ENCODE data around the gene PAMR1.

The PAMR1 gene

DNA sequence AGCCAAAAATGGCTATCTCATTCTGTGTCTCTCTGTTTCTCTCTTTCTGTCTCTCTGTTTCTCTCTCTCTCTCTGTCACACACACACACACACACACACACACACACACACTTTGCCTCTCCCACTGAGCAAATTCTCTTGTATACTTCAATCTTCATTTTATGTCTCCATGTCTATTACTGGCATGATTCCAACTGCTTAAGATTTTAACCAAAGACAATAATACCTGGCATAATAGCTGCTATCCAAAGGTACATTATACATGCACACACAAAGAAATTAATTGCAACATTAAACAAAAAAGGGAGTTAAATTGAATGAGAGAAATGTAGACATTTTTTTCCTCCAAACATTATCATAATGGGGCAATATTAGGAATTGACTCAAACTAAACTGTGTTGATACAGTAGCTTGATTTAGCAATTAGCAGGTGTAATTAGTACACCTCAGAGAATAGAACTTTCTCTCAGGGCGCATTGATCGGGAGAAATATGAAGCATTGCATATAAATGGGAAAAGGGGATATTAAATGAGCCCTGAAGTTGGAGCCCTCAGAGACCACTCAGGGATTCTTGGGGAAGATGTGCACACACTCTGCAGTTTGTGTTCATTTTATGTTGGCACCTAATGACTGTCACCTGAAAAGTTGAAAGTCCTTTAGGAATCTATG, 88.7 kb downstream of the PAMR1 start:
- FAIRE-seq = no peak

DNA sequence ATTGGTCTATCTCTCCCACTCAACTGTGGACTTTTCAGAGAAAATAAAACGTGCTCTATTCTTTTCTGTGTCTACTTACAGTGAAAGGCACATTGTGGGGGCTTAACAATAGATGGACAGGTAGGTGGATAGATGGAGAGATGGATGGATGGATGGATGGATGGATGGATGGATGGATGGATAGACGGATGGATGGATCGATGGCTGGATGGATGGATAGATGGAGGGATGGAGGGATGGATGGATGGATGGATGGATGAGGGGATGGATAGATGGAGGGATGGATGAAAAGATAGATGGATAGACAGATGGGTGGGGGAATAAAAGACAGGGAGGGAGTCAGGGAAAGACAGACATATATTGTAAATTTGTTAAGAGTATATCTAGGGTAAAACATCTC, 91.8 kb downstream of the PAMR1 start:
- no peak for FAIRE-seq

DNA sequence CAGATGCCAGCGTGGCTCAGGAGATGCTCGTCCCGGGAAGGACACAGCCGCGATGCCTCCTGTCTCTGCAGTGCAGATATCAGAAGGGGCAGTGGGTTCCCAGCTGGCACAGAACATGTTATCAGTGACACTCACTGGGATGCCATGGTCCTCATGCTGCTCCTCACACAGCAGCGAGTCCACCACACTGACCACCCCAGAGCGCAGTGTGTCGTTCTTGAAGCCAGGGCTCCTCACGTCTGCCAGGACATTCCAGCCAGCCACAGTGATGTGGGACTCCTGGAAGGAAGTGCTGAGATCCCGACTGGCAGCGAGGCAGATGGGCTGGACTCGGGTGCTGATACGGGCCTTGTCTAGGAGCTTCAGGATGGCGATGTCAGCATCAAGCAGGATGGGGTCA, 93.0 kb downstream of the PAMR1 start:
- FAIRE-seq = no peak

DNA sequence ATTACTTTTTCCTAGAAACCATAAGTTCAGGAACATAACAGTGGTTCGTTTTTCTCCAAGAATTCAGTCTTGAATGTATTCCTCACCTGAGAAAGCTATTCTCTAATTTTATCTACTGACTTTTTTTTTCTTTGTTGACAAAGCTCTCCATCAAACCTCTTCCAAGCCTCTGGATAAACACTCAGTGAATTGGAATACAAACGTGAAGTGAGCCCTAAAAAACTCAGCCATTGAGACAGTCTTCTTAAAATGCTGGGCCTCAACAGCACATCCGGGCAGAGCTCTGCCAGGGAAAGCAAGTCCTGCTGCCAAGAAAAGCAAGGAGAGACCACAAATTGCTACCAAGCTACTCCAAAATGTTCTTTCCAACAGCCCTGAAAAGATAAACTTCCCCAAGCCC, 98.3 kb downstream of the PAMR1 start:
- no peak for FAIRE-seq

DNA sequence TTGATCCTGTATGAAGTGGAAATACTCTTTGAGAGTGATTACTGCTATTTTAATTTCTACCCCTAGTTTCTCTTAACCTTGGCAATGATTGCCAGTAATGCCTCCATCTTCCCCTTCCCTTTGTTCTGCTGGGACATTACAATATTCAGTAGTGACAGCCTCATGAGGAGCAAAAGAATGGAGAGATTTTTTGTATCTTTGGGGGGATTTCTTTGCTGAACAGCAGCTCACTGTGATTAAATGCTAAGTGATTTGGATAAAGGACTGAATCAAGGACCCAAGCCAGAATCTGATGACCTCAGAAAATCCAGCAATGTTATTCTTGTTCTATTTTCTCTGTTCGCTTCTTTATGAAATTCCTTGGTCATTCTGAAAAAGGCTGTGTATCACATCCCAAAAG, 99.1 kb downstream of the PAMR1 start:
- FAIRE-seq = no peak

DNA sequence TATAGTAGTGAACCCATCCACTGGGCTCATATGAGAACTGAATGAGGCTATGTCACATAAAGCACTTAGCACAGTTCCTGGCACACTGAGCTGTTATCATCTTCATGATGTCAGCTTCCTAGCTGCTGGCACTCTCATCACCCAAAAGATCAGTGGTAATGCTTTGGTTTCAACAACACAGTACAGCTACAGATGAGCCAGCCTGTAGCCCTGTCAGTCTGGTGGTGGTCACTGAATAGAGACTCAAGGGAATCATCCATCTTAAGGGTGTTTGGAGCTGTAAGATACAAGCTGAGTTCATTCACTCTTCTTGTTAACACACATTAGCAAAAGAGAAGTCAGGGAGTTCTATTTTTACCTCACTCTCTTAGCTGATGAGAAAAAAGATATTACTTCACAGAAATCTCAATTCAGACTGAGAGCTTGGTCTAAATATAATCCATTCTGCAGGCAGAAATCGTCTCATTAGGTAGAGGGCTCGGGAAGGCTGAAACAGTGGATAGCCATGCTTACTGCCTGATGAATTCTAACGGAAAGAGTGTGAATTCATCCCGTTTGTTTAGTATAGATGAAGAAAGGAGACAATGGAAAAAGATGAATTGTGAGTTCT, 99.7 kb downstream of the PAMR1 start:
- no peak for FAIRE-seq

DNA sequence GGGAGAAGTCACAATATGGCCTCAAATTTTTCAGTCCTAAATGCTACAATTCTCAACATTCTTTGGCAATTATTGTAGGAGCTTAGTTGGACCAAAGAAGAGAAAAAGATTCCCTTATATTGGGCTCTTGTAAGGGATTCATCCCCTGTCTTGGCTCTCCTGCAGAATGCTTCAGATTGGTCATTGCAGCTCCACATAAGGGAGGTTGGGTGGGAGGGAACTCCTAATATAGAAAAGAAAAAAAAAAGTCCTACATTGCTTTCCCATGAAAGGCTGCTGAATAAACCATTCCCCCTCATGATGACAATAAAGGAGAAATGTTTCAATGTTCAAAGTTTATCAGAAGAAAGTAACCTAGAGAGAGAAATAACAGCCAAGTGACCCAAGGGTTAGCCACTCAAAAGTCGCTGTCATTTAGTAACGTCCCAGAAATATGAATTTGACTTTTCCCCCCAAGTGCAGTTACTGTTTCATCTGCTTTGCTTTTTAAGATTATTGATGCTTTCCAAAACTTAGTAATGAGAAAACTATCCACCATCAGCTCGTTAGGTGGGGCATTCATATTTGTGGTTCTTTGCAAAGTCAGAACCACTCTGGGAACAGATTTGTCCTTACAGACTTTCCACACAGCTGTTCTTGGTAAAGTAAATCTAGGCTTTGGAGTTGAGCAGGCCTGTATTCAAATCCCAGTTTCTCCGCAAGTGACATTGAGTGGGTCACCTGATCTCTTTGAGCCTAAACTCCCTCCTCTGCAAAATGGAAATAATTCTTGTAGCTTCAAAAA, 101.1 kb downstream of the PAMR1 start:
- no peak for FAIRE-seq

DNA sequence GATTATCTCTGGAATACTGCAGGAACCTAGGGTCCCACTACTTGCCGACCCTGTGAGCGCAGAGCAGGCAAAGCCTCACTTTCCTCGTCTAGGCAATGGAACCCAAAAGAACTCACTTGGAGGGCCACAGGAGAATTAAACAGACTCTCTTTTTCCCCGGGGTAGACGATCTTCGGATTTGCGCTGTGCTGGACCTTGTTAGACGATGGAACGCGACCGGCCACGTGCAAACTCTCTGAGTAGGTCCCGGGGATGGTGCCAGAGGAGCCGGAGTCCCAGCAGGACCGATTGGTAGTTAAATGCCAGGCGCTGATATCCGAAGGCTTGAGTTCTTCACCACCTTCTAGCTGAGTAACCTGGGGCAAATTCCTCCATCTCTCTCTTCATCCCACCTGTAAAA, 105.0 kb downstream of the PAMR1 start:
- FAIRE-seq = no peak

DNA sequence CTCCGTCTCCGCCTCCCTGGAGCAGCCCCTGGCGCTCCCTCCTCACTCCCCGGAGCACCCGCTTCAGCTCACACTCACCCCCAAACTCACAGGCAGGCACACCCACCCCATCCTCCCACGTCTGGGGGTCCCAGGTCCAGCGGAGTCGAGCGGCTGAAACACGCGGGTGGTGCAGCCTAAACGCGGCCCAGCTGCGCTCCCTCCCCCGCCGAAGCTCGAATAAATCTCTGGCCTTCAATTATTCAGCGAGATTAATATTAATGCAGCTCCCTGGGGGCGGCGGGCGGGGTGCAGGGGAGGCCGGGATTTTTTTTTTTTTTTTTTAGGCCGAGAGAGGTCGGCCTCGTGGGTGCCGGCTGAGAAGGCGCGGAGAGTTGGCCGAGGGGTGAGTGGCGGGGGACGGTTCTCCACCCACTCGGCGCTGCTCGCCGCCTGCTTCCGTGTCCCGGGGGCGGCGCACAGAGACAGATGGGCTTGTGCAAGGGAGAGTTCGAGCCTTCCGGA, 105.5 kb downstream of the PAMR1 start:
- FAIRE-seq = no peak

DNA sequence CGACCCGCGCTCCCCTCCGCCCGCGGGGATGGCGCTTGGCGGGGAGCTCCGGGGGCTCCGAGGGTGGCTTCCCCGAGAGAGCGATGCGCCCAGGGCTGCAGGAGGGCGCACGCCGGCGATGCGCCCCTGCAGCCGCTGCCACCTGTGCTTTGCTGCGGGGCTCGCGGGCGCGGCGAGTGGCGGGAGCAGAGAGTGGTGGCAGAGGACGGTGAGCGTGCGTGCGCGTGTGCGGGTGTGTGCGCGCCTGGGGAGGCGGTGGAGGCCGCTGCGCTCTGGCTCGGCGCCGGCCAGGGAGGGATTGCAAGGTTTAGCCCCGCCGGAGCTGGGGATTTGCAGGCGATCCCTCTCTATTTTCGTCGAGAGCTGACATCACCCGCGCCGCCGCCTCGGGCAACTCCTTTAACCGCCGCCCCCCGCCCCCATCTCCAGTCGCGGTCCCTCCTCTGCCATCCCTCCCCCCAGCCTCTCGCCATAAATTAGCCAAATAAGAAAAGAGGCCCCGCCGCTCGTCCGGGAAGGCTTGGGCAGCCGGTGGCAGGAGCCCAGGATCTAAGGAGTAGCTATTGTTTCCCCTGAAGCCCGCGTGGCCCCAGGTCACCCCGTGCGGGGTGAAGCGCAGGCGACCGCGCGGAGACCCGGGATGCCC, 106.1 kb downstream of the PAMR1 start, which contains the start of gene SLC1A2:
Gene SLC1A2 (minus strand): TSS at position 375 of the 646 bp plus-strand sequence. CDS start 592 bp downstream, outside the sequence.
- no peak for FAIRE-seq

DNA sequence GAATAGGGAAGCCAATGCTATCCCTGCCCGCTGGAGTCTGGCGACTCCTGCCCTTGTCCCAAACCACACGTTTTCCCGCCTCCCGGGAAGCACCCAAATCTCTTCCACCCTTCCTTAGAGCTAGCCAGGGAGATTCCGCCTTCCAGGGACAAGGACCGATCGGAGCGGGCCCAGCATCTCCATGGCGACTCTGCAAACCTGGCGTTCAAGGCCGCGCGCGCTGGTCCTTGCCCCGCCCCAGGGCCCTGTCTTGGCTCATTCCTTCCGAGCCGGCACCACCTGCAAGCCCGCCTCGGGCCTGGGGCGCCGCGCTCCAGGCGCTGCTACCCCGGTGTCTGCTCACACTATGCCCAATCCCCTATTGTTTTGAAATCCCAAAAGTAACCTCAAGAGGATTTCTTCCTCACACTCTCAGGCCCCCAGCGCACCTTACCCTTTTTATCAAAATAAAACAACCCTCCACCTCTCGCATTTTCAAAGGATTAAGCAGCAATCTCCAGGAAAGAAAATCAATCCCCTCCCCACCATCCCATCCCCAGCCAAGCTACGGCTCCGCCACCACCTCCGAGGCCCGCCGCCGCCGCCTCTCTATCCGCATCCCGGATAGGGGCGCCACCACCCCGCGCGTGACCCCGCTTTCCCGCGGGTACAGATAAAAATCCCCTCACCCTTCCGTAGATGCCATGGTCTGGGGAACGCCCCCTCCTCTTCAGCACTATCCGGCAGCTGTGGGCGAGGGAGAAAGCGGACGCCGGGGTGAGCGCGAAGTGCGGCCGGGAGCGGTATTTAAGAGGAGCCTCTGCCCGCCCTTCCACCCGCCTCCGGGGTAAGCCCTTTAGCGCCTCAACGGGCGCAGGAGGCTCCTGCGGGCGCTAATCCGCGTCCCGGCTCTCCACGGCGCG, 106.9 kb downstream of the PAMR1 start:
- no peak for FAIRE-seq

DNA sequence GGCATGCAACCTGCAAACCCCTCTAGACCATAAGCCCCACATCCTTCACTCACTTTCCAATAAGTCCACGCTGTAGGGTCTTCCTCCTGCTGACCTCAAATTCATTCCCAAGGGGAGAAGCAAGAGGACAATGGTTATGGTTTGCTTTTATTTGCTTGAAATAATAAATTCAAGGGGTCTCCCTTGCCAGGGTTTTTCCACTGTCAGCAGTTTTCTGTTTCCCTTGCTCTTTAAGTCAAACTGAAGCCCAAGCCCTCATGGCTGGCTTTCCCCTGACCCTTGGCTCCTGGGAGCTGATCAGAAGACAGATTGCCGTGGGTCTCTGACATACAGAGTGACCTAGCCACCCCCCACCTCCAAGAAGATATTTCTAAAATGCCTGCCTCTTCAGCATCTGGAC, 109.9 kb downstream of the PAMR1 start:
- no peak for FAIRE-seq

DNA sequence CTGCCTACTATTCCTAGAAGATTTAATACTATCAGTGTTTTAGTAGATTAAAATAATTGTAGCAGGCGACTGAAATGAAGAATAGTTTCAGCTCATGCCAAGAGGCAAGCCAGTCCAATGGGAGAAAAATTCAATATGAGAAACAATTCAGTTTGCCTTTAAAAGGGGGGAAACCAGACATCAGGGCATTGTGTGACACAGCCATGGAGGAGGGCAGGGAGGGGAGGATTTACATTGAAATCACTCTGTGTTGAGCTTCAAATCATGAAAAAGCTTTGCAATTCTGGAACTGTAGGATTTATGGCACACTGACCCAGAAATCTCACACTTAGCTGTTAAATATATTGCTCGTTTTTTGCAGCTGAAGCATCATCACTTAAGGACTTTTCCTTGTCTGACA, 110.6 kb downstream of the PAMR1 start:
- FAIRE-seq = no peak

DNA sequence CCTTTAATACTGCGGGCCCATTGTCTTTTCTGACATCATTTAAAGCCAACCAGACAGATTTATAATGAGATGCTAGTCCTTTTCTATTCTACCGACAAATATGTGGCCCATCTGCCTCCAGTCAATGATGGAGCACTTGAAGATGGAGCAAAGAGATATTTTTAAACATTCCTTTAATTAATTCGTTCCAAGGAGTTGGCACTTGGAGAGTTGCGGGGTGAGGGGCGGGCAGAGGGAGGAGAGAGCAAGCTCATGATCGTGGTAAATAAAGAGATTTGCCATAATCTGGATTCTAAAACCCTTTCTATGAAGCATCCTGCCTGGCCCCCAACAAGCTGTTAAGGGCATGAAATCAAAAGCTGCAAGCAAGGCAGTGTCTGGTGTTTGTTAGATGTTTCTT, 111.1 kb downstream of the PAMR1 start:
- FAIRE-seq = no peak

DNA sequence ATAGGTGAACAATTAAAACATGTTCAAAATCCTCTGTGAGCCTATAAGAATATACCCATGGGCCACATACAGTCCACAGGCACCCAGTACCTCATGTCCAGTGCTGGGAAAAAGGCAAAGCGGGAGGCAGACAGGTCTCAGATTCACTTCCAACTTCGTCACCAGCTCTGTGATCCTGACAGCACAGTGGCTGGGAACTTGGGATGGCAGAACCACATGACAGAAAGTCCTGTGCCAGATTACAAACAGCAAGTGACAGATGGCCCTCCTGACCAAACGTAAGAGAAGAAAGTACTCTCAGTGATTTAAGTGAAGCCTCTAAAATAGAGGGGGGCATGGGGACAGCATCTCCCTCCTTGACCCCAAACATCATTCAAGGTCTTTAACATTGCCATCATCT, 111.8 kb downstream of the PAMR1 start:
- no peak for FAIRE-seq

DNA sequence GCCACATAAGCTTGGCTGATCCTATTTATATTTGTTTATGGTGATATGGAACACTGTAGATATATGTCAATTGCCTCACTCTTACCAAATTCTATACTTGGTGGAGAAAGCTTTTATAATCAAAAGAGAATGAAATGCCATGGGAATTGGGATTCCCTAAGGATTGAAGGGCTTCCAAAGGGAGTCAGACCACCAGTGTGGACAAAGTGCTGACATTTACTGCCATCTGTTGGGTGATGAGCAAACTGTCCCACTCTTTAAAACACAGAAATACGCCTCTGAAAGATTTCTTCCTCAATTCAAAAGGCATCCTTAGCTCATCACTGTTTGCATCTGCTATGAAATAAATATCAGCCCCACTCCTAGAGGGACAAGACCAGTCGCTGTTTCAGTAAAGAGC, 113.1 kb downstream of the PAMR1 start:
- FAIRE-seq = no peak

DNA sequence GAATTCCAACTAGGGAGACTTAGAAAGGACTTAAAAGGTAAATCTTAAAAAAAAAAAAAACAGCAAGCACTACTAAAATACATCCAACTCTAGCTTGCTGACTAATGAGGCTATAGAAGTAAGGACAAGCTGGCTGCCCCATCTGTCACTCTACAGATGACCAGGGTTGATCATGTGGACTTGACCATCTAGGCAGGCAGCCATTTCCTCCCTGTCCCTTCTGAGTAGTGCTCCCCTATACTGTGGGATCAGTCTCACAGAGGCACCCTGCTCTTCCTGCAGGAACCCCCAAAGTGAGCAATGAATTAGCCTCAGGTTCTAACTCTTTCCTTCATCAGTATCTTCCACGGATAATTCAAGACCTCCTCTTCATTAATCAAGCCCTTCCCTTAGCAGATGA, 118.4 kb downstream of the PAMR1 start:
- FAIRE-seq = no peak

DNA sequence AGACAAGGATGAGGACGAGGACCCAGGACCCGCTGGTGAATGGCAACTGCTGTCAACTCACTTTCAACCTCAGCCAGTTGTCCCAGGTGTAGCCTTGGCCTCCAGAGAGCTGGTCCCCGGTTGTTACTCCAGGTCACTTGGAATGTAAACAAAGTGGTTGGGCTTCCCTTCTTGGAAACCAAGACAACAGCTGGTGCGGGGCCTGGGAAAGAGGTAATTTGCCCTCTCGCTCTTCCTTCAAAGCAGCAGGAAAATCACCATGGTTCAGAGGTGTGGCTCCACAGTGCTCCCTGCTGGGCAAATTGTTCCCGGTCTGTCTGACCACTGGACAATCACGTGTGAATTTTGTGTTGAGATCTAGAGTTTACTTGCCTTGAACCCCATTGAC, 121.0 kb downstream of the PAMR1 start:
- FAIRE-seq = no peak

DNA sequence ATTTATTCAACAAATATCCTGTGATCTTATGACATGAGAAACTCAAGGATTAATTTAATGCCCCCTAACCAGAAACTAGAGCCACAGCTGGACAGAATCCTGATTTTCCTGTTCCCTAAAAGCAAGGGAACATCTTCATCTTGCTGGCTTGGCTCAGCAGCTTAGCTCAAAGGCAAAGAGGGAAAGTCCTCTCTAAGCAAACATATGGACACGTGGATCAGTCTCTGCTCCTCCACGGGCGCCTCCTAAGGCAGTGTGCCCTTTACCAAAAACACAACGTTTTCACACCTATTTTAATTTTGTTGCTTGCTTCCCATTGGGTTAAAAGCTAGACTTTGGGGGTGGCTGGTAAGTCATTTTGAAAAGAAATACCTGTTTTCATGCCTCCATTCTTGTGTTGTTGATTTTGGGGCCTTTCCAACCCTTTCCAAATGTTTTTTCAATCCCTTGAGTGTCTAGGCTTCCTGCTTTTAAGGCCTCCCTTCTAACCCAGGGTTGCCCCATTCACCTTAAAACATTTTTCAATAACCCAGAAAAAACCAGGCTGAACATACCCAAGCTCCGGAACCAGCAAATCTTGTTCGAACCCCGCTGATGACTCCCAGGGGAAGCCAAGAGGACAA, 121.5 kb downstream of the PAMR1 start:
- FAIRE-seq = no peak

DNA sequence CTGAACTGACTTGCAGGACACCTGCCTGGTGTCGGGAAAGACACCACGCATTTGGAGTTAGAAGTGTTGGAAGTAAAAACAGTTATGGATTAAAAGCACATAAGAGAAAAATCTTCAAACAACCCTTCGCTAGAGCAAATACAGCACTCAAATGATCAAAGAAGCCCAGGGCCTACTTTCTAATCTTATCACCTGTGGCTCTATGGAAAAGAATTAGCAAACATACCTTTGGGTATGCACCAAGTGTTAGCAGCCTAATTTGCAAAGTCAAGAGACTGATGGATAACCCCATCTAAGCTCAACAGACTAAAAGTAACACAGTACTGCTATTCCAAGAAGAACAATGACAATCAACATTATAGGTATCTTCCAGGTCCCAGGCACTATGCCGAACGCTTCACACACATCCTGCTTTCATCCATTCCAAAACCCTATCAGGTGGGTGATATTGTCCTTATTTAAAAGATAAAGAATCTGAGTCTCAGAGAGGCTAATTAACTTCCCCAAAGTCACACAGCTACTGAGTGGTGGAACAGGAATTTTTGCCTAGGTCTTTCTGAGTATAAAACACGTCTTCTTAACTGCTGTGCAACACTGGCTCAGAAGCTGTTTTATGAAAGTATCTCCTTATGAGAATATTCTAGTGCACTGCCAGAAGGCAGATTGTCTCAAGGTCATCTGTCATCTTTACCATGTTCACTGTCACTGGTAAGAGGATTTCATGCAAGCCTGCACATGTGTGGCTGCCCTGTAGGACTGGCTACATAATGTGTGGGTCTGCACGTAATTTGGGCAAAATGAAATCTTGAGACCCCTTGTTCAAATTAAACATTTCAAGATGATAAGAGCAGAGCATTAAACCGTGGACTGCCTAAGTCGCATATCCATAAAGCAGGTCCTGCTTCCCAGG, 122.4 kb downstream of the PAMR1 start:
- no peak for FAIRE-seq

DNA sequence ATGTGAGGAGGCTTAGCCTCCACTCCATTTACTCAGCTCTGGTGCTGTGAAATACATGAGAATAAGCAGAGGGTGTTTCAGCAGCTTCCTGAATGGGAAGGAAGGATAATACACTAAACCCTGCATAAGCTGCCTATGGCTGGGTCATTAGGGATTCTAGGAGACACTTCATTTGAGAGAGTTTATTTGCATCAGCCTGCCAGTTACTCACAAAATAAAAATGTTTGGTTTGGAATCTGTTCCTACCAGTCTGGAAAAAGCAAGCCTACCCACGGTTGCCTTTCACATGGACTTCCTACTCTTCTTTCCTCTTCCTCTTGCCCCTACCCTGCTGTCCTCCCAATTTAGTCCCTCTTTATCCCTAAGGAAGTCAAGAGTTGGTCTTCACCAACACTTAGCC, 126.5 kb downstream of the PAMR1 start:
- no peak for FAIRE-seq

Measured in colon (tissue), 2 donors.